K562 (cell line): ENCODE data around the gene CPPED1. TPM values are rescaled to one million over a fixed set of nuclear protein-coding genes. Genes with fewer than 3 reads are reported as not detected.

Source experiments
- BRD9 ChIP-seq: fragments of 450-650 bp; IDR thresholded peaks from 2 replicates; pipeline ENCODE4 v1.6.1; 2018; ENCODE audit warnings: low read depth; ENCODE audit not compliant: partially characterized antibody
- DMBX1 ChIP-seq: fragments of 250-450 bp; sonication (Bioruptor Pico); IDR thresholded peaks from 2 replicates; pipeline ENCODE4 v1.8.0; 2022; ENCODE audit warnings: inconsistent platforms, mild to moderate bottlenecking, moderate library complexity, borderline replicate concordance
- ESRRB ChIP-seq: fragments of 250-450 bp; sonication (Bioruptor Pico); IDR thresholded peaks from 2 replicates; pipeline ENCODE4 v1.5.0; 2020; ENCODE audit warnings: mild to moderate bottlenecking, moderate library complexity, borderline replicate concordance
- EZH2 ChIP-seq: IDR thresholded peaks from 2 replicates; pipeline ENCODE4 v1.6.1; 2012; ENCODE audit warnings: low read depth, mild to moderate bottlenecking, inconsistent platforms, low read length, borderline replicate concordance
- GATAD2B ChIP-seq: fragments of 450-650 bp; IDR thresholded peaks from 2 replicates; pipeline ENCODE4 v1.6.1; 2017; ENCODE audit warnings: mild to moderate bottlenecking, borderline replicate concordance
- GTF2F1 ChIP-seq: IDR thresholded peaks from 2 replicates; pipeline ENCODE4 v1.6.1; 2011; ENCODE audit warnings: low read depth, low read length, improper control_type of control experiment
- LCOR ChIP-seq: sonication (generic); formaldehyde crosslinking; IDR thresholded peaks from 2 replicates; pipeline ENCODE4 v1.8.0; 2022; ENCODE audit warnings: mild to moderate bottlenecking, missing genetic modification reagents
- NR2C1 ChIP-seq, 2 experiments: fragments of 450-650 bp; IDR thresholded peaks; 2 replicates each; pipeline ENCODE4 v1.6.1; 2017; ENCODE audit warnings: mild to moderate bottlenecking in 2 of 2, antibody characterized with exemption in 1 of 2, inconsistent platforms in 1 of 2, missing compliant biosample characterization in 1 of 2, missing genetic modification characterization in 1 of 2
- PKNOX1 ChIP-seq: fragments of 450-650 bp; IDR thresholded peaks from 2 replicates; pipeline ENCODE4 v1.6.1; 2016
- POLR2B ChIP-seq: fragments of 450-650 bp; IDR thresholded peaks from 2 replicates; pipeline ENCODE4 v1.6.1; 2018; ENCODE audit warnings: low read depth; ENCODE audit not compliant: partially characterized antibody
- SAP30 ChIP-seq: fragments of 200-600 bp; sonication (generic); IDR thresholded peaks from 2 replicates; pipeline ENCODE4 v1.6.1; 2012; ENCODE audit warnings: borderline replicate concordance, low read depth, mild to moderate bottlenecking, moderate library complexity, low read length, control low read depth, inconsistent platforms; ENCODE audit not compliant: insufficient read depth, poor library complexity, severe bottlenecking
- ZFP36 ChIP-seq: fragments of 150-350 bp; IDR thresholded peaks from 2 replicates; pipeline ENCODE4 v1.6.1; 2018; ENCODE audit warnings: low read length, low read depth; ENCODE audit not compliant: partially characterized antibody
- ZNF639 ChIP-seq, 2 experiments: fragments of 200-800 bp in 1 of 2; sonication (Bioruptor generic) in 1 of 2; sonication (generic) in 1 of 2; formaldehyde crosslinking in 1 of 2; IDR thresholded peaks in 1 of 2; conservative IDR thresholded peaks in 1 of 2; 2 replicates each; pipeline versions ENCODE4 v1.5.0 to v1.6.1; 2016 to 2020; ENCODE audit warnings: missing compliant biosample characterization in 1 of 2, missing genetic modification characterization in 1 of 2, missing genetic modification reagents in 1 of 2
- polyA plus RNA-seq, 8 experiments: library from polyadenylated mRNA; depleted of rRNA in 4 of 8; stranded (reverse) in 5 of 8; unstranded in 3 of 8; fragments of >200 nt; fragmentation: Nextera tagmentation in 2 of 8; fragmentation: Illumina TruSeq in 1 of 8; extraction: Ambion mirVana in 2 of 8; extraction: Trizol in 1 of 8; gene quantifications; 2 replicates each; pipeline versions ENCODE4 v1.2.1 to v1.2.3, GENCODE V29; 2011 to 2014; ENCODE audit warnings: inconsistent platforms in 1 of 8, missing spikeins in 1 of 8
- total RNA-seq, 7 experiments: library from RNA; depleted of rRNA in 6 of 7; stranded (reverse); fragments of >200 nt in 6 of 7; fragmentation: Illumina TruSeq in 2 of 7; extraction: Trizol in 2 of 7; gene quantifications; 2 replicates each; pipeline versions ENCODE4 v1.2.1 to v1.2.3, GENCODE V29; 2011 to 2021; ENCODE audit warnings: low replicate concordance in 1 of 7
- TF ChIP-seq, protein P1 (sequence below), 2 experiments: fragments of 450-650 bp; IDR thresholded peaks; 2 replicates each; pipeline ENCODE4 v1.6.1; 2016
- TF ChIP-seq, protein P2 (sequence below): fragments of 450-650 bp; IDR thresholded peaks from 2 replicates; pipeline ENCODE4 v1.6.1; 2016; ENCODE audit warnings: mild to moderate bottlenecking
- TF ChIP-seq, protein P3 (sequence below): fragments of 450-650 bp; IDR thresholded peaks from 2 replicates; pipeline ENCODE4 v1.7.0; 2016; ENCODE audit warnings: borderline replicate concordance

Gene CPPED1
- total and polyA plus RNA-seq, 9 of the 15 experiments (the other 6 are each of a cell fraction or from before 2014, with no cell fraction given) = 7.5 to 25.7 (median 16.9) TPM

GRCh38 chr16:12803203-12804093 lies at the start of gene CPPED1 (continued):
- TF ChIP-seq, protein P1, sequence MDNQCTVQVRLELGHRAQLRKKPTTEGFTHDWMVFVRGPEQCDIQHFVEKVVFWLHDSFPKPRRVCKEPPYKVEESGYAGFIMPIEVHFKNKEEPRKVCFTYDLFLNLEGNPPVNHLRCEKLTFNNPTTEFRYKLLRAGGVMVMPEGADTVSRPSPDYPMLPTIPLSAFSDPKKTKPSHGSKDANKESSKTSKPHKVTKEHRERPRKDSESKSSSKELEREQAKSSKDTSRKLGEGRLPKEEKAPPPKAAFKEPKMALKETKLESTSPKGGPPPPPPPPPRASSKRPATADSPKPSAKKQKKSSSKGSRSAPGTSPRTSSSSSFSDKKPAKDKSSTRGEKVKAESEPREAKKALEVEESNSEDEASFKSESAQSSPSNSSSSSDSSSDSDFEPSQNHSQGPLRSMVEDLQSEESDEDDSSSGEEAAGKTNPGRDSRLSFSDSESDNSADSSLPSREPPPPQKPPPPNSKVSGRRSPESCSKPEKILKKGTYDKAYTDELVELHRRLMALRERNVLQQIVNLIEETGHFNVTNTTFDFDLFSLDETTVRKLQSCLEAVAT (IDR thresholded peaks at IDR 0.05) = peak; percentile 25 to 100; a peak in 3 of 4 replicates
- TF ChIP-seq LCOR (CRISPR knock-in tag) = peak; percentile 90
- TF ChIP-seq PKNOX1 = peak; percentile 17; the same call in 1 of the 2 replicates
- TF ChIP-seq, protein P2, sequence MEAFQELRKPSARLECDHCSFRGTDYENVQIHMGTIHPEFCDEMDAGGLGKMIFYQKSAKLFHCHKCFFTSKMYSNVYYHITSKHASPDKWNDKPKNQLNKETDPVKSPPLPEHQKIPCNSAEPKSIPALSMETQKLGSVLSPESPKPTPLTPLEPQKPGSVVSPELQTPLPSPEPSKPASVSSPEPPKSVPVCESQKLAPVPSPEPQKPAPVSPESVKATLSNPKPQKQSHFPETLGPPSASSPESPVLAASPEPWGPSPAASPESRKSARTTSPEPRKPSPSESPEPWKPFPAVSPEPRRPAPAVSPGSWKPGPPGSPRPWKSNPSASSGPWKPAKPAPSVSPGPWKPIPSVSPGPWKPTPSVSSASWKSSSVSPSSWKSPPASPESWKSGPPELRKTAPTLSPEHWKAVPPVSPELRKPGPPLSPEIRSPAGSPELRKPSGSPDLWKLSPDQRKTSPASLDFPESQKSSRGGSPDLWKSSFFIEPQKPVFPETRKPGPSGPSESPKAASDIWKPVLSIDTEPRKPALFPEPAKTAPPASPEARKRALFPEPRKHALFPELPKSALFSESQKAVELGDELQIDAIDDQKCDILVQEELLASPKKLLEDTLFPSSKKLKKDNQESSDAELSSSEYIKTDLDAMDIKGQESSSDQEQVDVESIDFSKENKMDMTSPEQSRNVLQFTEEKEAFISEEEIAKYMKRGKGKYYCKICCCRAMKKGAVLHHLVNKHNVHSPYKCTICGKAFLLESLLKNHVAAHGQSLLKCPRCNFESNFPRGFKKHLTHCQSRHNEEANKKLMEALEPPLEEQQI = peak; percentile 74; the same call in 1 of the 2 replicates
- peak; percentile 76 for TF ChIP-seq POLR2B
- peak; percentile 90 for TF ChIP-seq NR2C1 (IDR thresholded peaks at IDR 0.05)
- peak; percentile 92 for TF ChIP-seq NR2C1 (tag; IDR thresholded peaks at IDR 0.05)
- 0 out of 2 replicates have a peak, but pooled peaks have one; percentile 49 for TF ChIP-seq ESRRB (CRISPR knock-in tag)
- no peak for TF ChIP-seq EZH2
- TF ChIP-seq, protein P3, sequence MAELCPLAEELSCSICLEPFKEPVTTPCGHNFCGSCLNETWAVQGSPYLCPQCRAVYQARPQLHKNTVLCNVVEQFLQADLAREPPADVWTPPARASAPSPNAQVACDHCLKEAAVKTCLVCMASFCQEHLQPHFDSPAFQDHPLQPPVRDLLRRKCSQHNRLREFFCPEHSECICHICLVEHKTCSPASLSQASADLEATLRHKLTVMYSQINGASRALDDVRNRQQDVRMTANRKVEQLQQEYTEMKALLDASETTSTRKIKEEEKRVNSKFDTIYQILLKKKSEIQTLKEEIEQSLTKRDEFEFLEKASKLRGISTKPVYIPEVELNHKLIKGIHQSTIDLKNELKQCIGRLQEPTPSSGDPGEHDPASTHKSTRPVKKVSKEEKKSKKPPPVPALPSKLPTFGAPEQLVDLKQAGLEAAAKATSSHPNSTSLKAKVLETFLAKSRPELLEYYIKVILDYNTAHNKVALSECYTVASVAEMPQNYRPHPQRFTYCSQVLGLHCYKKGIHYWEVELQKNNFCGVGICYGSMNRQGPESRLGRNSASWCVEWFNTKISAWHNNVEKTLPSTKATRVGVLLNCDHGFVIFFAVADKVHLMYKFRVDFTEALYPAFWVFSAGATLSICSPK = no peak
- peak; percentile 72 for TF ChIP-seq GTF2F1
- no peak for TF ChIP-seq ZFP36
- TF ChIP-seq BRD9 = peak; percentile 89
- peak; percentile 35 for TF ChIP-seq SAP30
- peak in 1 of 2 experiments; percentile 96; a peak in 2 of 4 replicates for TF ChIP-seq ZNF639 (CRISPR knock-in tag; conservative IDR thresholded peaks at IDR 0.05 in 1 of 2, IDR thresholded peaks at IDR 0.05 in 1 of 2)
- peak; percentile 45; the same call in 1 of the 2 replicates for TF ChIP-seq DMBX1 (CRISPR knock-in tag)
- TF ChIP-seq GATAD2B = no peak; the same call in 1 of the 2 replicates
